HepG2 (cell line): ENCODE measurements around the gene OR13J1.

ENCODE experiments used
- BRCA1 ChIP-seq: sonication (generic); formaldehyde crosslinking; IDR thresholded peaks from 2 replicates; pipeline ENCODE4 v1.4.0; 2020; ENCODE audit warnings: missing genetic modification reagents
- EED ChIP-seq: sonication (generic); formaldehyde crosslinking; IDR thresholded peaks from 2 replicates; pipeline ENCODE4 v1.5.0; 2020; ENCODE audit warnings: mild to moderate bottlenecking, missing genetic modification reagents
- IKZF1 ChIP-seq: fragments of 450-650 bp; IDR thresholded peaks from 2 replicates; pipeline ENCODE4 v1.7.1; 2016
- IKZF4 ChIP-seq: sonication (generic); formaldehyde crosslinking; IDR thresholded peaks from 2 replicates; pipeline ENCODE4 v1.5.1; 2020; ENCODE audit warnings: borderline replicate concordance, mild to moderate bottlenecking, low read depth, missing genetic modification reagents; ENCODE audit errors: not compliant biosample characterization
- KLF13 ChIP-seq: sonication (generic); formaldehyde crosslinking; IDR thresholded peaks from 2 replicates; pipeline ENCODE4 v1.4.0; 2020; ENCODE audit warnings: mild to moderate bottlenecking, missing genetic modification reagents
- SIN3B ChIP-seq: fragments of 150-350 bp; IDR thresholded peaks from 2 replicates; pipeline ENCODE4 v1.6.1; 2014; ENCODE audit warnings: low read length
- SMAD9 ChIP-seq: sonication (generic); formaldehyde crosslinking; IDR thresholded peaks from 2 replicates; pipeline ENCODE4 v1.5.1; 2020; ENCODE audit warnings: mild to moderate bottlenecking, missing genetic modification reagents
- ZNF251 ChIP-seq: sonication (generic); formaldehyde crosslinking; IDR thresholded peaks from 2 replicates; pipeline ENCODE4 v1.9.0; 2021; ENCODE audit warnings: mild to moderate bottlenecking, missing genetic modification reagents
- ZNF788 ChIP-seq: sonication (generic); formaldehyde crosslinking; IDR thresholded peaks from 2 replicates; pipeline ENCODE4 v1.5.0; 2020; ENCODE audit warnings: mild to moderate bottlenecking, missing genetic modification reagents, borderline replicate concordance

DNA sequence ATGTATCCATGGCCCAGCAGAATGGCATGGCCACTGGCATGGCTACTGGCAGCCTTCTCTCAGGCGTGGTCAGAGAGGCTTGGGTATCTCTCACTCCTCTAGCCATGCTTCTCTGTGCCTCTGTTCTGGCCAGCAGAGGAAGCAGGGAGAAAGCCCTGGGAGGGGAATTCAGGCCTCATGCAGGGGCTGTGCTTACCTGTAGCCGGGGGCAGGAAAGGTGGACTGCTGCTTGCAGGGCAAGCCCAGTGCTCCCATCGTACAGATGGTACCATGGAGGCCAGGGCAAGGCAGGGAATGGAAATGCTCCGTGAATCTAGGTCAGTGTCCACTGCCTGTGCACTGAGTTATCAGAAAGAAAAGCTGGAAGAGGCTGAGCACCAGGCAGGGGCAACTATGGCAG lies 2.7 kb downstream of the OR13J1 start:
- no peak for TF ChIP-seq SMAD9
- TF ChIP-seq EED (CRISPR knock-in tag): no peak
- TF ChIP-seq ZNF251 (CRISPR knock-in tag): no peak
- TF ChIP-seq BRCA1 (CRISPR knock-in tag): no peak
- TF ChIP-seq IKZF1: no peak
- TF ChIP-seq IKZF4: no peak
- no peak for TF ChIP-seq ZNF788
- TF ChIP-seq KLF13 (CRISPR knock-in tag): no peak
- TF ChIP-seq SIN3B: no peak
